Measurements from ENCODE around the gene CFAP141.

GRCh38 chr1:154155251-154155650 is 50.9 kb downstream of the CFAP141 start:
- TF ChIP-seq CTCF (IDR thresholded peaks at IDR 0.05; ENCODE audit: low read depth, low read length) (no peak), EZH2phosphoT487 (IDR thresholded peaks at IDR 0.05; ENCODE audit: low read depth) (no peak)
